Measurements from ENCODE around the gene SNX8. TPM values are rescaled to one million over a fixed set of nuclear protein-coding genes. Genes with fewer than 3 reads are reported as not detected.

Gene SNX8
- total RNA-seq, 1 donor from 2014 or later = 7.8 TPM

DNA sequence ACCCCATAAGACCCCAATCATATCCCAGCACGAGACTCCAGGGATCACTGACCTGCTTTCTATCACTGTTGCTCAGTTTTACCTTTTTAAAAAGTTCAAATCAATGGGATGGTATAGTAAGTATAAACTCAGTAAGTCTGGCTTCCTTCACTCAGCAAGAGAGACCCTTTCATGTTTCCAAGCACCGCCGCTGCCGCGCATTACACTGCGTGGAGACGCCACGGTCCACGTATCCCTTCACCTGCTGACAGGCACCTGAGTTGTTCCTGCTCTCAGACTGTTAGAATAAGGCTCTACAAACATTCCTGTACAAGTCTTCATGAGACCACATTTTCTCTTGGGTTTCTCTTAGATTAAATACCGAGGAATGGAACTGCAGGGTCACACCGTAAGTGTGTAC, 109.8 kb downstream of the SNX8 start:
- no peak for DNase-seq (ENCODE audit: low read depth in 2 of 2)

DNA sequence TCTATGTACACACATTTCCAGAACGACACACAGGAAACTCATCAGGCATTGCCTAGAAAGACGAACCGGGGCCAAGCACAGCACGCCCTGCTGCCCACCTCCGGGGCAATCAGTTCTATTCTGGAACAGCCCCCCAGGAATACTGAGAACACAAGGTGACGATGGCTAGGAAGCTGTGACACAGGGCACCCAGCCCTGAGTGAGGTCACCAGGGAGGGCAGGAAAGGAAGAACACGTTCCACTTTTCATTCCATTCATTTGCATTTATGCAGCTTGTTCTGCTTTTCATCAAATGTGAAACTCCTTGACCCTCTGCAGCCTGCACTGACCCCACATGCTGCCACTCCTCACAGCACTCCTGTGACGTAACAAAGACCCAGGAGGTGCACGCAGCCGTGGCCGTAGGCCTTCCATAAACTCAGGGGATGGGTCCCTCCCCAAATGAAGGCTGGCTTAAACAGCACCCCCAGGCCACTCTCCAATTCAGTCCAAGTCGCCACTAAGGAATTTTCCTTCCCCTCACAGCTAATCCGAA, 110.4 kb downstream of the SNX8 start:
- no peak for DNase-seq (ENCODE audit: low read depth in 2 of 2)

DNA sequence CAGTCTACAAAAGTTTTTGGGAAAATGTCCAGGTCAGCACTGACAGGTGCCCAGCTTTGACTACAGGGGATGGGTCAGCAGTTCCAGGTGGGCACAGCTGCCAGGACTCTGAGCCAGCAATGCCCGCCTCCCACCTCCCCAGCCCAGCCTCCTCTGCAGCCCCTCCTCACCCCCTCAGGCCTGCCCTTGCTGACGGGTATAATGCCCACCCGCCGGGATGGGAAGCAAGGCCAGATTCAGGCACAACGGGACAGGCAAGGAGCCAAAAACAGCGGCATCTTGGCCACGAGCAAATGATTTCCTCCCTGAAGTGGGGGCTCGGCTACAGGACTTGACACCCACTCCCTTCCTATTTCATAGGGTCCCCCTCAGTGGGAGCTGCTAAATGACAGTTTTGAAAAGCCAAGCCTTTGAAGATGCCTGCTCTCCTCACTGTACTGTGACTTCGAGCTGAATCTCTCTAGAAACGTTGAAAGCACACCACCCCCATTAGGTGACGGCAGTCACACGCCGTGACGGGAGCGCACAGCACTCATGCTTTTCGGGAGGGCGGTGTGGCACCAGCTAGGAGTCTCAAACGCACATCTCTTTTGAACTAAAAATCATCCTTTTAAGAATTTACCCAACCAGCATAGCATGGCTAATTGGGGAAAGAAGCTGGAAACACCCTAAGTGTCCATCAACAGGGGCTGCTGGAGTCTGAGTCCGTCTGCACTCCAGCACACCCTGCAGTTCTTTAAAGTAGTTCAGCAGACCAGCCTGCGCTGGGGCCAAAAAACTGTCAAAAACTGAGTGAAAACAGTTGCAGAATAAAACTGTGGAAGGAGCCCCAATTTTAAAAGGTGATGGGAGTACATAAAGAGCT, 111.1 kb downstream of the SNX8 start:
- DNase-seq (ENCODE audit: low read depth in 2 of 2) = no peak

DNA sequence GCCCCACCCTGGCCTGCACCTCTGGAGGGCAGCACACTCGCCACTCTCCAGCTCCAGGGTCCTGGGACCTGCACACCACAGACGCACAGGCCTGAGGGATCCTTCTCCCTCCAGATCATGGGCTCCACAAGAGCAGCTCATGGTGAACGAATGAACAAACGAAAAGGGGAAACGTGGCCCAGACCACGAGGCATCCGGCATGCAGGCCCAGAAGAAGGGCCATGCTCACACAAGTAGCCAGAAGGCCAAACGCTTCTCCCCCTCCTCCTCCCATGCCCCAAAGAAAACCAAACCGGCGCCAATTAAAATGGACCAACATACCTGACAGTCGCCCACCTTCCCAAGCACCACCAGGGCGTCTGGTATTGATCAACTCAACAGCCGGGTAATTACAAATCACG, 111.9 kb downstream of the SNX8 start:
- no peak for DNase-seq (ENCODE audit: low read depth in 2 of 2)

Other genes with a start within 250 kb of the SNX8 start
- 29.8 and 41.1 TPM in 2 replicates for gene MAD1L1, start 81.5 kb downstream of the SNX8 start, total RNA-seq
- gene MRM2, start 72.2 kb downstream of the SNX8 start, total RNA-seq = 11.2 and 14.5 TPM in 2 replicates
- gene NUDT1, start 72.2 kb downstream of the SNX8 start, total RNA-seq = 8.6 and 13.9 TPM in 2 replicates
- gene EIF3B, start 40.4 kb upstream of the SNX8 start, total RNA-seq = 153 and 172 TPM in 2 replicates
- 4.1 and 6.4 TPM in 2 replicates for gene CHST12, start 89.2 kb upstream of the SNX8 start, total RNA-seq
- gene GRIFIN, start 162.0 kb upstream of the SNX8 start, total RNA-seq = not detected in 2 replicates
- 19.5 and 19.7 TPM in 2 replicates for gene LFNG, start 205.3 kb upstream of the SNX8 start, total RNA-seq
- 17.7 and 23.8 TPM in 2 replicates for gene BRAT1, start 241.1 kb upstream of the SNX8 start, total RNA-seq
- gene IQCE, start 244.5 kb upstream of the SNX8 start, total RNA-seq = 5.9 and 8.2 TPM in 2 replicates

Data from dermis microvascular lymphatic vessel endothelial cell (primary cell).